Kidney tubule cell (primary cell): ENCODE measurements around the gene PHKA2.

Source experiments
- DNase-seq: peaks from one replicate; pipeline ENCODE4 v3.0.0-alpha.2; 2018; ENCODE audit warnings: low spot score

PHKA2 gene

DNA sequence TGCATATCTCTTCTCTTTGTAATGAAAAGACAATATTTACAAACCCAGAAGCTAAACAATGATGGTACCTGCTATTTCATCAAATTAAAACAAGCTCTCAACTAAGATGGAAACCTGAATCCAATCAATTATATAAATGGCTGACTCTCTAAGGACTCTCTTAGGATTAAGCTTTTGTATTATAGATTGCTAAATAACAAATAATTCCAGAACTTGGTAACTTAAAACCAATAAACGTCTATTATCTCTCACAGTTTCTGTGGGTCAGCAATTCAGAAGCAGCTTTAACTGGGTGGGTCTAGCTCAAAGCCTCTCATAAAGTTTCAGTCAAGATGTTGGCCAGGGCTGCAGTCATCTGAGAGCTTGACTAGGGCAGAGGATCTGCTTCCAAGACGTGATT is 12.4 kb downstream of the PHKA2 start:
- no peak for DNase-seq

DNA sequence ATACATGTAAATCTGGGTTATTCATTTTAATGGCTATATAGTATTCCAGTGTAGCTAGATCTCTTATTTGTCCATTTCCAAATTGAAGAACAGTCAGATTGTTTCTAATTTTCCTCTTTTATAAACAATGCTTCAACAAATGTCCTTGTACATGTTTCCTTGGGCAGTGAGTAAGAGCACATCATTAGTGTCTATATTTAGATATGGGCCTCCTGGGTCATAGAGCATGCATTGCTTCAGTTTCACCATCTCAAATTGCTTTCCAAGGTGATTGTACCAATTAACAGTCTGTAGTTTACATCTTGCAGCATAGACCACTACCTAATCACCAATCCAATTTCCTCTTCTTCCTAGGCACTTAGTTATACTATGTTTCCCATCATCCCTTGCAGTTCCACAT is 13.4 kb downstream of the PHKA2 start:
- DNase-seq = no peak

DNA sequence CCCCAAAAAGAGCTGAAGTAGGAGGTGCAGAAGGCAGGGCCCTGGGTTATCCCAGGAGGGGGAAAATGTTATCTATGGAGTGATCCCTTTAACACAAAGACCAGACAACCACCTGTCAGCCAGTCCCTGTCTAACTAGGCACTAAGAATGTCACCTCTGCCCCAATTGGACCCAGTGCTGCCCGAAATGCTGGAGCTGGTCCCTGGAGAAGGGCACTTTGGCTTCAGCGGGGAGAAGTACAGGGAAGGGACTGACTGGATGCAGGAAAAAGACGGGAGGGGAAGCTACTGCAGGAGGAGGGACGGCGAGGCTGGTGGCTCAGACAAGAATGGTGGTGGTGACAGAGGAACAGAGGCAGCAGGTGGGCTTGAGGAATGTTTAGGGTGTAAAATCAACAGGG is 17.3 kb downstream of the PHKA2 start:
- no peak for DNase-seq

DNA sequence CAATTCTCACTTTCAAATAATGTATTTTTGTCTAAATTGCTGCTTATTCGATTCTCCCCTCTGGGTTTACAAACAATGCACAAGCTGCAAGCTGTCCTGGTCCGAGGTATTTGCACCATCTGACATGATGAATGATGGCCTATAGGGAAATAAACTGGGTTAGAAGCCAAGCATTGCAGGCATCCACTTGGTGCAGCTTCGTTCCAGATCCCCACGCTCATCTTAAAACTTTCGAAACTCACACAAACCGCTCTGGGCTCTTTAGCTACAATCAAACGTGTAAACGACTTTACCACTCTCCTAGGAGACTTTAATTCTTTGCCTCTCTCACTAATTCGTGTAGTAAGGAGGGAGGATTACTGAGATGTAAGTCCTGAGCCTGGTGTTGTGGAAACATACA is 19.0 kb downstream of the PHKA2 start:
- no peak for DNase-seq

DNA sequence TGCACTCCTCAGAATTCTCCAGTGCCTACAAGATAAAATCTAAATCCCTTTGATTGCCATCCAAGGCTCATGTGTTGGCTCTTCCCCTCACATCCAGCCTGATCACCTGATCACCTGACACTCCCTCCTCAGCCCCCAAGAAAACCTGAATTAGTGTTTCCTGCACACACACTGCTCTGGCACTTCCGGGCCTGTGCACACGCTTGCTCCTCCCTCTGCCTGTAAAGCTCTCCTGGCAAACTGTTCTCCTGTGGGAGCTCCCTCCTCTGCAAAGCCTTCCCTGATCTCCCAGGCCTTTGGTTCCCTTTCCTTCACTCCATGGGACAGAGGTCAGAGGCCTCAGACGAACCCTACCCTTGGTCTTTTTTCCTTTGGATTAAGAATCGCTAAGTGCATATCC is 19.9 kb downstream of the PHKA2 start:
- no peak for DNase-seq

DNA sequence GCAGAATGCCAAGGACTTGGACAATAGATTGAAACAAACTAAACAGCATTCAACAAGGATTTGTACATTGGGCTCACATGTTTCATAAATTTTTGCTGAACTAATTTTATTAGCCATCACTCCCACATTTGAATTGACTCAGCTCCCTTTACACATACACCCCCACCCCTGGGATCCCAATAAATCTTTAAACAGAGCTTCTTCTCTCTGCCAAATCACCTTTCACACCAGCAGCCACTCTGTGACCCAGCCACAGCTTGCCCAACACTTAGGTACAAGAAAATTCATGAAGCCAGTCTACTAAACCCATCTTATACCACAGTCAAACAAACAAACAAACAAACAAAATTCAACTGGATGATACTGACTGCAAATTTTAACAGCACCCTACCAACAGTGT is 21.6 kb downstream of the PHKA2 start:
- no peak for DNase-seq

DNA sequence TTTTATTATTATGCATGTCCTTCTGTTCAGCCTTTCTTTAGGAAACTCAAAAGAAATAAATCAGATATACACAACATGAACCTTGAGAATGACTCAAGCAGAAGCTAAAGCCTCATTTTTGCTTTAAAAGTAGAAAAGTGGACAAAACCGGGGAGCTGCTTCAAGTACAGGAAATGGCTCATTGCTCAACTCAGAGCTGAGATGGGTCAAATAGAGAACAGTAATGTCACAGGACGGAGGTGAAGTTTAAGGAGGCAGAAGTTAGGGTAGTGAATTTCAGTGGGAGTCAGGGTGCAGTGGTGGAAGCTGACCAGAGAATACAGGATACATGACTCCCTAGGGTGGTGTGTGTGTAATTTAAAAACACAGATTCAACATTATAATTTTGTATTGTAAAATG is 22.2 kb downstream of the PHKA2 start:
- DNase-seq = no peak

DNA sequence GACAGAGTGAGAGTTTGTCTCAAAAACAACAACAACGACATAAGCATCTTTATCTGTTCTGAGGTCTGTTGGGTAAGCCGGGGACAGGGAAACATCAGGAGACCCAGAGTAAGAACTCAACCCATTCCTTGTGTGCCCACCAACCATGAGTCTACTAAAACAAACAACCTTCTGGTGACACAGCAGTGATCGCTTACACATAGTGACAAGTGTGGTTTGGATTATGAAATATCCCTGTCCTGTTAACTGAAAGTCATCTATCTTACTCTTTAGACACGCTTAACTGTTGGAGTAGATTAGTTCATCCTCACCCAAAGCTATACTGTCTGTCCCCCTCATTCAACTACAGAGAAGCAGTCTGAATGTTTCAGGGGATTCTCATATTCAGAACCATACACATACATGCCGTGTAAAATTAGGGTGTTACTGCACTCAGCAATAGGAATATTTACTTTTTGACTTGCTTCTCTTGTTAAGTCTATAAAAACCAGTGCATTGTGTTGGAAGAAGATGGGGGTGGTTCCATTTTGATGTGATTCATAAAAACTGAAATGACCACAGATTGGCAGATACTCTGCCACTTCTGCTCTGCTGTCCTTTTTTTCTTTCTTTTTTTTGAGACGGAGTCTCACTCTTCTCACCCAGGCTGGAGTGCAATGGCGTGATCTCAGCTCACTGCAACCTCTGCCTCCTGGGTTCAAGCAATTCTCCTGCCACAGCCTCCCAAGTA is 27.4 kb downstream of the PHKA2 start:
- DNase-seq = no peak

DNA sequence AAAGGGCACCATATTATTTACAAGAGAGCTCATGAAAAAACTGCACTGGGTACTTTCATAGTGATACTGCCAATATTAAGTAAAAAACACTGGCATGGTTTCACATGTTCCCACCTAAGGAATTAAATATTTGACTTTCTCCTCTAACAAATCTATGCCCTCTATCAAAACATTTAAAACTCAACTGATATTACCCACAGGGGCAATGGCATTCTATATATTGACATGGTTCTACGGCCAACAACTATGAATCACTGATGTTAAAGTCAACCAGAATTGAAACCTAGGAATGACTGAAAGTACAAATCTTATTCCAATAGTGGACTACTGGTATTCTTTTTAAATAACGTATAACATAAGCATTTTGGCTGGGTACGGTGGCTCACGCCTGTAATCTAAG is 28.2 kb downstream of the PHKA2 start:
- DNase-seq = no peak

DNA sequence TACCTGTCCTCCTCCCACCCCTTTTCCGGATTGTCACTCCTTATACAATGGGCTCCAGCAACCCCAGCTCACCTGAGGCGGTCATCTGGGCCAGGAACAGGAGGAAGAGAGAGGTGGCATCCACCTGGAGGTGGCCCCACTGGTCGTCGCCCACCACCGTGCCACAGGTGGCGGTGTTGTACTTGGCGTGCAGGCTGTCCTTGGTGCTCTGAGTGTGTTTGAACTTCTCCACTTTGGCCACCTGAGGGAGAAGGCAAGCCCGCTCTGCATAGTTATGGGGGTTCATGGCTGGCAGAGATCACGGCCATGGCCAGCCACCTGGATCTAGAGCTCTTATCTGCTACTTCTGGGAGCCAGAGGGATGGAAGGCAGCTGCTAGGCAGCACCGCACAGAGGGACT is 32.9 kb downstream of the PHKA2 start:
- DNase-seq = no peak

DNA sequence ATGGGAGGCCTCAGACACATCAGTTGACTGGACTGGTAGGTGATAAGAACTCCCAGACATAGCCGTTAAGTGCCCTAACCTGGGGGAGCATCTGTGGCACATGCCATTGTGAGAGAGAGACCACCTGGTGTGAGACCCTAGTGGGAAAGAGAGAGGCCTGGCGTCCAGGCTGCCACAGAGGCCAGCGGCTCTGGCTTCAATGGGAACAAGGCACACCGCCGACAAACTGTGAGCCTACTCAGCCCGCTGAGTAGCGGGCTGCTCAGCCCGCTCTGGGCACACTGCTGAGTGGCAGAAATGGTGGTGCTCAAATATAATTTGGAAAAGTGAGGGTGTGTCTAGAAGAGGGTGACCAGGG is 34.0 kb downstream of the PHKA2 start:
- no peak for DNase-seq

DNA sequence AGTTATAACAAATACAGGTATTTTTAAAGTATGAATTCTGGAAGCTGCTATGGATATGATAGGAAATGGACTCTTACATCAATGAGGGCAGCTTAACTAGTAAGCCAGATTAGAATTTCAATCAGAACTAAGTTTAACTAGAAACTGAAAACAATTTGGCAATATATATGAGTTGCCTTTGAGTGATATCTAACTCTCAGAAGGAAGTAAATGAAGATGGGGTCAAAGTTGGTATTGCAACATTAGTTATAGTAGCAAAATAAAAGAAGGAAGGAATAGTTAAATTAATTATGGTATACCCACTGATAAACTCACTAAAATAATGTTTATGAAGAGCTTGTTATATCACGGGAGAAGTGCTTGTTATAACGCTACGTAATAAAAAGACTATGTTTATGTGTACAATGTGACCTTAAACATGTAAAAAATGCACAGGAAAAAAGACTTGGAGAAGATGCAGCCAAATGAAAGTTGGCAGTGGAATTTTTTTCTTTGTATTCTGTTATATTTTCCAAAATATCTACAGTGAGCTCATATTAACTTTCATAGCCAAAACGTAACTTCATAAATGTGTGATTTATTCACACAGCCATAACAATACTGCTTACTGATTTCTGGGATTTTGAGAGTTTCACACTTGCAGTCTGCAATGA is 34.5 kb downstream of the PHKA2 start:
- no peak for DNase-seq

DNA sequence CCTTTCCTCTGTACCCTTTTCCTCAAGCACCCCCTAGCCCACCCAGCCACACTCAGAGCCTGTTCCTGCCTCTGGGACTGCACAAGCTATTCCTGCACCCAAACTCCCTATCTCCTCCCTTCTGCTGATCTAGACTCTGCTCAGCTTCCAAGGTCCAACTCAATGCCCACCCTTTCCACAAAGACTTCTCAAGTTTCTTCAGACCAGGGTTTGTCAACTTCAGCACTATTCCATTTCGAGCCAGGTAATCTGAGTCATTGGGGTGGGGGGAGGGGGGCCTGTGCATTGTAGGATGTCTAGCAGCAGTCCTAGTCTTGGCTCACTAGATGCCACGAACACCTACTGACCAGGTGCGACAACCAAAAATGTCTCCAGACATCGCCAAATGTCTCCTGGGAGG is 37.3 kb downstream of the PHKA2 start:
- no peak for DNase-seq

DNA sequence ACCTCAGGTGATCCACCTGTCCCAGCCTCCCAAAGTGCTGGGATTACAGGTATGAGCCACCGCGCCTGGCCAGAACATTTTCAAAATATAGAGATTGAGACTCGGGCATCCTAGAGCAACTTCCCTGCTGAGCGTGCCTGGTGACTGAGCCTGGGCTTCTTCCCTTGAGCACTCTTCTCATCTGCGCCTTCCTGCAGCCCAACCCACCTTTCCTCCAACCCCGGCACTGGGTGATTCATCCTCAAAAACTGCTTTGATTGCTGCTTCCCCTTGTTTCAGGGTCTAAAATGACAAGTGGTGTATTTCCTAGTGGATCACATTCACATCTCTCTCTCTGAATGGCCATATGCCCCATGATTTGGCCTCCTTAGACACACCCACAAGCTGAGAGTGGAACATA is 37.8 kb downstream of the PHKA2 start:
- no peak for DNase-seq

DNA sequence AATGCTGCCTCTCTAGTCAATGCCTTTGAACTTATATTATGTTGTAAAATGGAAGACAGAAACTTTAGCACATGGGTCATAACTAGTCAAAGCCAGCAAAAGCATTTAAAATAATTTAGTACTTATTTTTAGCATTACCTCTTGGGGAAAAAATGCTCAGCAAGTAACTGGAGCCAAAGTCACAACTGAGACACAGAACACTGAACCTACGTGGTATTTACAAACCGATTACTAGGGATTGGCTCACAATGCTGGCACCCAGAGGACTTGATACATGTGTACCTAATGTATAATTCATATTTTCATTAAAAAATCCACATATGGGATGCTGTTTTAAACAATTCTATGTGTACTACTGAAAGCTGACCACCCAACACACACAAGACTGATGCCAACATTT is 38.4 kb downstream of the PHKA2 start:
- DNase-seq = no peak

DNA sequence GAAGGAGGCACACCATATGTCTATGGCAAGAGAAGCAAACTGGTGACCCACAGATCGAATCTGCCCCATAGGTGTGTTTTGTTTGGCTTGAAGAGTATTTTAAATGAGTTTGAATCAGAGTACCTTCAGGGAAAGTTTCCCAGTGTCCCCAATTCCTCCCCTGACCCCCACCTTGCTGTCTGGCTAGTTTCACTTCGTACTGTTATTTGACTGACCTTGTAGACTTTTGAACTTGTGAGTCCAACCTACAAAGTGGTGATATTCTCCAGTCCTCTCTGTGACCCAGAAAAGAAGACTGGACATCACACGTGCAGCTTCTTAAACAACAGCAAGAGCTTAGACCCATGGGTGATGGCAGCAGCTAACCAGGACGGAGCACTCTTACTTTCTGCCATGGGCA is 39.4 kb downstream of the PHKA2 start:
- DNase-seq = no peak

DNA sequence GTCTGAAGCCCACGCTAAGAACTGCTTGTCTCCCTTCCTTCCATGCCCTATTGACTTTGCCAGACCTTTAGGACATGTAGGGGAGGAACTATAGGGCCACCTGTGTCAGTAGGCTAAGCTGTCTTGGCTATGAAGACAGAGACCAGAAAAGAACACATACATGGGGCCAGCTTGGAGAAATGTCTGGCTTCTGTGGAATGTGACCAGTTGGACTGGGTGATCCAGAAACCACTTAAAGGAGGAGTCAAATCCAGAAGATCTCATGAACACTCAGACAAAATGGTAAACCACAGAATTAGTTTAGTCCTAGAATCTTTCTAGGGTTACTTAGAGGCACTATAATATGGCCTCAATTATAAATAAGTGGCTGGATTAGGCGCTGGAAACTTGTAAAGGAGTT is 42.0 kb downstream of the PHKA2 start:
- DNase-seq = no peak

DNA sequence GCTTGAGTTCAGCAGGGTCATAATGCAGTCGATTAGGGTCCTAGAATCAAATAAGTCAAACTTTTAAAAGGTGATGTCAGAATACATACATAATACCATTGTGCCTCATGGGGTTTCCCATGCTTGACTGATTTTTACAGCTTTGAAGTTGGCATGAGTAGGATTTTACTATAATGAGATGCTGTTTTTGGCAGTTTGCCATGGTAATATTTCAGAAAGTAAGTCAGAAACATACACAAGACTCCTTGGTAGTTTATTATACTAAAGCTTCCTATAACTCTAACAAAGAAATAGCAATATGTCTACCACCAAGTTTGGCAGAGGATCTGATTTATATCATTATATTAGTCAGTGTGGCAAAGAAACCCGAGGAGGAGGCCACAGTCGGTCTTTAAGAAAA is 45.2 kb downstream of the PHKA2 start:
- peak; percentile 58 for DNase-seq

DNA sequence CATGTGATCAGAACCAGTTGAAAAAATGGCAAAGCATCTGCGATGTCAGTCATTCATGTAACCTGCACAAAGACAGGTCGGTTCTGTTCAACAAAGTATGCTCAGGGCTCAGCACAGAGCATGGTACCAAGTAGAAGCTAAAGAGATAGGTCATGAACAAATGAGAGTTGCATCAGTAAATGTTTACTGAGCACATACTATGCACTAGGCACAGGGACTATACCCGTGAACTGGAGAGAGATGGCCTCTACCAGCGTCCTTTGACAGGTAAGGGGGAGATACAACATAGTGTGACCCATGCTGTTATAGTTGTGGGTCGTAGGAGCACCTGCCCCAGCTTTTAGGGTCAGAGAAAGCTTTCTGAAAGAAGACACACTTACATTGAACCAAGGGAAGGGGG is 46.7 kb downstream of the PHKA2 start:
- DNase-seq = no peak

DNA sequence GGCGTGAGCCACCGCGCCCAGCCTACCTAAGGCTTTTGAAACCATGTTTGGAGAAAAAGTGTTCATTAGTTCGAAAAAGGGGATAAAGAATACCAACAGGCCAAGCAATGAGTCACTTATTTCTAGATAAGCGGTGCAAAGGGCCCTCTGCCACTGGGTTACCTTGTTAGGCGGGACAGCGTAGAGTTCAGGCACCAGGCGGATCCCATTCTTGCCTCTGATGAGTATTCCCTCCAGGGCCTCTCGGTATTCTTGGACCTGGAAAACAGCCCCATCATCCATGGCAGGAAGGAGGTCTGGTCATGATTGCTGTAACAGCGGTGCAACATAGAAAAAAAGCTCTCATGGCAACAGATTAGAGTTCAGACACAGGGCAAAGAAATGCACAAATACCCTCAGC is 48.0 kb downstream of the PHKA2 start:
- DNase-seq = no peak

DNA sequence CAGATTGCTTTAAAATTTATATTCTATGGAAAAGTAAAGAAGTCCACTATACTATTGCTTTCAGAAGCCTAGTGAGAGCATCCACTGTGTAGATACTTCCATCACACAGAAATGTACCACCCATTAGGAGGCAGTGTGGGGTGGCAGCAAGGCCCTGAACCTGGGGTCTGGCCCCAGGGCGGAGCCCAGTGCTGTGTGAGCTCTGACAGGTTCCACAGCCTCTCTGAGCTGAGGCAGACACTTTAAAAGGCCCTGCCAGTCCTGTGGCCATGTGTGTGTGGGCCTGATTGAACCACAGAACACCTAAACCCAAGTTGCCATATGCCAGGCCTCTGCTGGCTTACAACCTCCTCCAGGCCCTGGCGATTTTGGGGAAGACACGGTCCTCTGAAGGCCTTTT is 49.2 kb downstream of the PHKA2 start:
- no peak for DNase-seq

DNA sequence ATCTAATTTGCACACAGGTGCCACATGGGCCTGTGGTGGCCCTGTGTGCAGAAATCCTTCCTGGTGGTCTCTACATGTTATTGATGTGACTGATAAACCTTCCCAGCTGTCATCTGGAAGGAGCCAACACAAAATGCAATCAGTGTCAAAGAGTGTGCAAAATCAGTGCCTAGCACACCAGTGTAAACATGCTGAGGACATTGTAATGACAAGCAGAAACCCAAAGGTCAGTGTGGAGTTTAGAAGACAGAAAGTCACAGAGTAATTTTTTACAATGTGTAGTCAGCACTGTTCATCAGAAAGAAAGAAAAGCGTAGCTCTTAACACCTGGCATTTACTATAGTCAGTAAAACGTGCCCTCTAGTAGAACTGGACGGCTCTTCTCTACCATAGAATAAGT is 50.3 kb downstream of the PHKA2 start:
- no peak for DNase-seq

DNA sequence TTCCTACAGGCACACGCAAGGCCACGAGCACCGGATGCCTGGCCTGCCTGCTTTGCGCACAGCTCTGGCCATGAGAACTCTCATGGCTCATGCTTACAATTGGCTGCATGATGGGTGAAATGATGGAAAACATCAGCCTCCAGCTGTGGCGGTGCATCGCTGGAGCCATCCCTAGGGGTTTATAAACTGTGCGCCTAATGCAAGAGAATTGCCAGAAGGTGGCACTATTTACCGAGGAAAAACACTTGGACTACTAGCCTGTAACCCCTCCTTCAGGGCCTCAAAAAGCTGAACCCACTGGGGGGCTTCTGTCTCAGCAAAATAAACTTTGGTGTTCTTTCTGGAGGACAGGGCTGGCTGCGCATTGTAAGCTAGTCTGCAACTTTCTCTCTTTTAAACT is 51.9 kb downstream of the PHKA2 start:
- peak; percentile 10 for DNase-seq

DNA sequence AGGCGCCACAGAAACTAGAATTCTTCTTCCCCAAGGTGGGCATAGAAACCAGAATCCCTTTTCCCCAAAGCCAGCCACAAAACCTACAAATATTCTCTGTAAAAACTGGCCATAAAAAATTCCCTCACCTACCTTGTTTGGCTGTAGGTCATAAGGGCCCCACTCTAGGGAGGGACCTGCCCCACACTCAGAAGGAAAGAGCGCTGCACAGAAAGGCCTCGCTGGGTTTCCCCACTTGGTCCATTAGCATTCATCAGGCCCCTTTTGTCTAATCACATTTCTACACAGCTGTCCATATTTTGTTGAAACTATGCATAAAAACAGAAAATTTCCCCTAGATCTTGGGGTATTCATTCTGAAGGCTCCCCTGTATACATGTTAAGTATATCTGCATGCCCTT is 54.1 kb downstream of the PHKA2 start:
- DNase-seq = no peak
